Activated CD8-positive, alpha-beta memory T cell treated with anti-CD3 and anti-CD28 coated beads, Interleukin-2, amount 50 U/mL, for 4 hours (primary cell): ENCODE data around the gene TBL1X.
A peak's percentile ranks its signal among the peaks of the same experiment; 100 is the strongest.

ENCODE experiments used
- DNase-seq: peaks from one replicate; pipeline ENCODE4 v3.0.0-alpha.2; 2020

Gene TBL1X

GRCh38 chrX:9635803-9636202, 170.9 kb downstream of the TBL1X start:
- DNase-seq: no peak

- no peak for DNase-seq
Measured at GRCh38 chrX:9638871-9639270, 174.0 kb downstream of the TBL1X start.

GRCh38 chrX:9642270-9642995, 177.6 kb downstream of the TBL1X start:
- DNase-seq: no peak

GRCh38 chrX:9643807-9644206, 178.9 kb downstream of the TBL1X start:
- DNase-seq: no peak

GRCh38 chrX:9644335-9644734, 179.5 kb downstream of the TBL1X start:
- peak; percentile 38 for DNase-seq

GRCh38 chrX:9646471-9647224, 181.8 kb downstream of the TBL1X start:
- DNase-seq: no peak

GRCh38 chrX:9647431-9647830, 182.6 kb downstream of the TBL1X start:
- DNase-seq: no peak

GRCh38 chrX:9650091-9650490, 185.2 kb downstream of the TBL1X start:
- no peak for DNase-seq

- no peak for DNase-seq
Measured at GRCh38 chrX:9651737-9652136, 186.9 kb downstream of the TBL1X start.

- no peak for DNase-seq
Measured at GRCh38 chrX:9654929-9655328, 190.1 kb downstream of the TBL1X start.

GRCh38 chrX:9656277-9656676, 191.4 kb downstream of the TBL1X start:
- DNase-seq: no peak

GRCh38 chrX:9656871-9657270, 192.0 kb downstream of the TBL1X start:
- DNase-seq: no peak

- DNase-seq: no peak
Measured at GRCh38 chrX:9657590-9658256, 192.9 kb downstream of the TBL1X start.

GRCh38 chrX:9658409-9658808, 193.6 kb downstream of the TBL1X start:
- DNase-seq: no peak

- no peak for DNase-seq
Measured at GRCh38 chrX:9659571-9660195, 194.8 kb downstream of the TBL1X start.

GRCh38 chrX:9662148-9662547, 197.3 kb downstream of the TBL1X start:
- DNase-seq: no peak

- no peak for DNase-seq
Measured at GRCh38 chrX:9663216-9663615, 198.4 kb downstream of the TBL1X start.

GRCh38 chrX:9664224-9664623, 199.4 kb downstream of the TBL1X start:
- DNase-seq: no peak

GRCh38 chrX:9665113-9665512, 200.3 kb downstream of the TBL1X start:
- no peak for DNase-seq

GRCh38 chrX:9668537-9668936, 203.7 kb downstream of the TBL1X start:
- DNase-seq: no peak

- DNase-seq: no peak
Measured at GRCh38 chrX:9670136-9670814, 205.4 kb downstream of the TBL1X start.

GRCh38 chrX:9671998-9672397, 207.1 kb downstream of the TBL1X start:
- DNase-seq: no peak

GRCh38 chrX:9676306-9676705, 211.4 kb downstream of the TBL1X start:
- DNase-seq: no peak
